ENCODE results near the gene HTRA3.

DNA sequence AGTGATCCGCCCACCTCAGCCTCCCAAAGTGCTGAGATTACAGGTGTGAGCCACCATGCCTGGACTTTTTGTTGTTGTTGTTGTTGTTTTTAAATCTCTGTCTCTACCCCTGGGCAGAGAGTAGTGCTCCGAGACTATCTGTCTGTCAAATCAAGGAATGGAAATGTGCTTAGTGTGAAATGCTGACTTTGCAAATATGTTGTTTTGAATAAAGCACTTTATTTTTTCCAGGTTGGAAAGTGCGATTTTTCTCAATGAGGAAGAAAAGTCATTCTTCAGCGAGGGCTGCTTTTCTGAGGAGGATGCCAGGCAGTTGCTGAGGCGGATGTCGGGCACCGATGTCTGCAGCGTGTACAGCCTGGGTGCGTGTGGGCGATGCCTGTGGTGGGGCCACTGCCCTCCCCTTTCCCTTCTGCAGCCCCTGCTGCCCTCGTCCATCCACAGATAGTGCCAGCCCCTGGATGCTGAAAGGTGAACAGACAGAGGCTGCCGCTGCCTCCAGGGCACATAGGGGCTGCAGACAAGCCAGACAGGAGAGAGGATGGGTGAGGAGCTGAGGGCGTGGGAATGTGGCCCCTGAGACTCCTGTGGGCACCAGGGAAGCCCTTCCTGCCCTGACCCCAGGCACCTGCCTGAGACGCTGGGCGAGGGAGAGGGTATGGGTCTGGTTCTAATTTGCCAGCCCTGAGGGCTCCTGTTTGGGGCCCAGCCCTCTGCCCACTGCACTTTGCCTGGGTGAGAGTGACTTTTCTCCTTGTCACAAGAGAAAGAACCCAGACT is 46.8 kb upstream of the HTRA3 start:
- TF ChIP-seq, protein P1, sequence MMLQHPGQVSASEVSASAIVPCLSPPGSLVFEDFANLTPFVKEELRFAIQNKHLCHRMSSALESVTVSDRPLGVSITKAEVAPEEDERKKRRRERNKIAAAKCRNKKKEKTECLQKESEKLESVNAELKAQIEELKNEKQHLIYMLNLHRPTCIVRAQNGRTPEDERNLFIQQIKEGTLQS (IDR thresholded peaks at IDR 0.05) = no peak
- TF ChIP-seq, protein P2, sequence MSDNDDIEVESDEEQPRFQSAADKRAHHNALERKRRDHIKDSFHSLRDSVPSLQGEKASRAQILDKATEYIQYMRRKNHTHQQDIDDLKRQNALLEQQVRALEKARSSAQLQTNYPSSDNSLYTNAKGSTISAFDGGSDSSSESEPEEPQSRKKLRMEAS (IDR thresholded peaks at IDR 0.05) = no peak
- TF ChIP-seq, protein P3, sequence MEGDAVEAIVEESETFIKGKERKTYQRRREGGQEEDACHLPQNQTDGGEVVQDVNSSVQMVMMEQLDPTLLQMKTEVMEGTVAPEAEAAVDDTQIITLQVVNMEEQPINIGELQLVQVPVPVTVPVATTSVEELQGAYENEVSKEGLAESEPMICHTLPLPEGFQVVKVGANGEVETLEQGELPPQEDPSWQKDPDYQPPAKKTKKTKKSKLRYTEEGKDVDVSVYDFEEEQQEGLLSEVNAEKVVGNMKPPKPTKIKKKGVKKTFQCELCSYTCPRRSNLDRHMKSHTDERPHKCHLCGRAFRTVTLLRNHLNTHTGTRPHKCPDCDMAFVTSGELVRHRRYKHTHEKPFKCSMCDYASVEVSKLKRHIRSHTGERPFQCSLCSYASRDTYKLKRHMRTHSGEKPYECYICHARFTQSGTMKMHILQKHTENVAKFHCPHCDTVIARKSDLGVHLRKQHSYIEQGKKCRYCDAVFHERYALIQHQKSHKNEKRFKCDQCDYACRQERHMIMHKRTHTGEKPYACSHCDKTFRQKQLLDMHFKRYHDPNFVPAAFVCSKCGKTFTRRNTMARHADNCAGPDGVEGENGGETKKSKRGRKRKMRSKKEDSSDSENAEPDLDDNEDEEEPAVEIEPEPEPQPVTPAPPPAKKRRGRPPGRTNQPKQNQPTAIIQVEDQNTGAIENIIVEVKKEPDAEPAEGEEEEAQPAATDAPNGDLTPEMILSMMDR (IDR thresholded peaks at IDR 0.05; ENCODE audit: low read depth, low read length, missing input control) = no peak
- no peak for TF ChIP-seq TAF1 (conservative IDR thresholded peaks at IDR 0.05)
- TF ChIP-seq EGR1 (IDR thresholded peaks at IDR 0.05; ENCODE audit: low read depth in 2 of 2) = no peak
- TF ChIP-seq, protein P4, sequence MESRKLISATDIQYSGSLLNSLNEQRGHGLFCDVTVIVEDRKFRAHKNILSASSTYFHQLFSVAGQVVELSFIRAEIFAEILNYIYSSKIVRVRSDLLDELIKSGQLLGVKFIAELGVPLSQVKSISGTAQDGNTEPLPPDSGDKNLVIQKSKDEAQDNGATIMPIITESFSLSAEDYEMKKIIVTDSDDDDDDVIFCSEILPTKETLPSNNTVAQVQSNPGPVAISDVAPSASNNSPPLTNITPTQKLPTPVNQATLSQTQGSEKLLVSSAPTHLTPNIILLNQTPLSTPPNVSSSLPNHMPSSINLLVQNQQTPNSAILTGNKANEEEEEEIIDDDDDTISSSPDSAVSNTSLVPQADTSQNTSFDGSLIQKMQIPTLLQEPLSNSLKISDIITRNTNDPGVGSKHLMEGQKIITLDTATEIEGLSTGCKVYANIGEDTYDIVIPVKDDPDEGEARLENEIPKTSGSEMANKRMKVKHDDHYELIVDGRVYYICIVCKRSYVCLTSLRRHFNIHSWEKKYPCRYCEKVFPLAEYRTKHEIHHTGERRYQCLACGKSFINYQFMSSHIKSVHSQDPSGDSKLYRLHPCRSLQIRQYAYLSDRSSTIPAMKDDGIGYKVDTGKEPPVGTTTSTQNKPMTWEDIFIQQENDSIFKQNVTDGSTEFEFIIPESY (IDR thresholded peaks at IDR 0.05) = no peak
- no peak for TF ChIP-seq YY1 (IDR thresholded peaks at IDR 0.05)
- TF ChIP-seq, protein P5, sequence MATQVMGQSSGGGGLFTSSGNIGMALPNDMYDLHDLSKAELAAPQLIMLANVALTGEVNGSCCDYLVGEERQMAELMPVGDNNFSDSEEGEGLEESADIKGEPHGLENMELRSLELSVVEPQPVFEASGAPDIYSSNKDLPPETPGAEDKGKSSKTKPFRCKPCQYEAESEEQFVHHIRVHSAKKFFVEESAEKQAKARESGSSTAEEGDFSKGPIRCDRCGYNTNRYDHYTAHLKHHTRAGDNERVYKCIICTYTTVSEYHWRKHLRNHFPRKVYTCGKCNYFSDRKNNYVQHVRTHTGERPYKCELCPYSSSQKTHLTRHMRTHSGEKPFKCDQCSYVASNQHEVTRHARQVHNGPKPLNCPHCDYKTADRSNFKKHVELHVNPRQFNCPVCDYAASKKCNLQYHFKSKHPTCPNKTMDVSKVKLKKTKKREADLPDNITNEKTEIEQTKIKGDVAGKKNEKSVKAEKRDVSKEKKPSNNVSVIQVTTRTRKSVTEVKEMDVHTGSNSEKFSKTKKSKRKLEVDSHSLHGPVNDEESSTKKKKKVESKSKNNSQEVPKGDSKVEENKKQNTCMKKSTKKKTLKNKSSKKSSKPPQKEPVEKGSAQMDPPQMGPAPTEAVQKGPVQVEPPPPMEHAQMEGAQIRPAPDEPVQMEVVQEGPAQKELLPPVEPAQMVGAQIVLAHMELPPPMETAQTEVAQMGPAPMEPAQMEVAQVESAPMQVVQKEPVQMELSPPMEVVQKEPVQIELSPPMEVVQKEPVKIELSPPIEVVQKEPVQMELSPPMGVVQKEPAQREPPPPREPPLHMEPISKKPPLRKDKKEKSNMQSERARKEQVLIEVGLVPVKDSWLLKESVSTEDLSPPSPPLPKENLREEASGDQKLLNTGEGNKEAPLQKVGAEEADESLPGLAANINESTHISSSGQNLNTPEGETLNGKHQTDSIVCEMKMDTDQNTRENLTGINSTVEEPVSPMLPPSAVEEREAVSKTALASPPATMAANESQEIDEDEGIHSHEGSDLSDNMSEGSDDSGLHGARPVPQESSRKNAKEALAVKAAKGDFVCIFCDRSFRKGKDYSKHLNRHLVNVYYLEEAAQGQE (IDR thresholded peaks at IDR 0.05) = no peak

Measured in liver (tissue), 3 donors.